PC-3 (cell line): ENCODE measurements around the gene OR10A5. TPM values are rescaled to one million over a fixed set of nuclear protein-coding genes. Genes with fewer than 3 reads are reported as not detected.
"Not testable (repeated sequence)": the region's sequence is repeated elsewhere in the genome, so short reads cannot be mapped to it uniquely, and the experiment has no call there.

Experiments
- ATAC-seq: fragments of 200-7000 bp; cut with Tn5 transposase; 2 replicates; pipeline ENCODE4 v1.9.1; 2020; ENCODE audit warnings: mild to moderate bottlenecking, moderate library complexity
- BruUV-seq: library from RNA; stranded (reverse); fragments of 400-500 nt; replicated peaks from 2 replicates; lab custom pipeline; 2021; lab: Mats Ljungman, UMichigan
- CTCF ChIA-PET: fragments of 300-600 bp; sonication (Branson Sonifier 250); formaldehyde crosslinking; loops from one replicate; lab custom pipeline; 2022; ENCODE audit warnings: antibody characterized with exemption; lab: Charles Lee
- POLR2A ChIA-PET: fragments of 300-600 bp; sonication (Branson Sonifier 250); formaldehyde crosslinking; loops from one replicate; lab custom pipeline; 2022; ENCODE audit warnings: antibody characterized with exemption; ENCODE audit not compliant: unreplicated experiment; lab: Charles Lee
- DNase-seq: peaks from one replicate; pipeline ENCODE4 v3.0.0-alpha.2; 2015
- H2AFZ ChIP-seq: fragments of 300-600 bp; sonication (generic); 2 replicates; pipeline ENCODE4 v1.6.0; 2016; ENCODE audit warnings: antibody characterized with exemption, low read length
- H3F3A ChIP-seq: fragments of 300-600 bp; sonication (generic); one replicate; pipeline ENCODE4 v1.6.0; 2017; ENCODE audit warnings: antibody characterized with exemption, low read length, control low read depth, mild to moderate bottlenecking; ENCODE audit not compliant: unreplicated experiment
- H3K27ac ChIP-seq: fragments of 300-600 bp; sonication (generic); 2 replicates; pipeline ENCODE4 v1.5.1; 2016; ENCODE audit warnings: mild to moderate bottlenecking, low read length
- H3K27me3 ChIP-seq: fragments of 300-600 bp; sonication (generic); 2 replicates; pipeline ENCODE4 v1.6.1; 2016; ENCODE audit warnings: low read length, mixed read lengths
- H3K36me3 ChIP-seq: fragments of 300-600 bp; sonication (generic); 2 replicates; pipeline ENCODE4 v1.6.1; 2016; ENCODE audit warnings: low read depth, mixed run types, low read length, mixed read lengths
- H3K4me1 ChIP-seq: fragments of 300-600 bp; sonication (generic); 2 replicates; pipeline ENCODE4 v1.5.1; 2016; ENCODE audit warnings: low read length; ENCODE audit not compliant: insufficient read depth
- H3K4me2 ChIP-seq: fragments of 300-600 bp; sonication (generic); 2 replicates; pipeline ENCODE4 v1.6.0; 2016; ENCODE audit warnings: low read length
- H3K4me3 ChIP-seq: fragments of 300-600 bp; sonication (generic); 2 replicates; pipeline ENCODE4 v1.5.1; 2016; ENCODE audit warnings: mild to moderate bottlenecking, low read length, mixed read lengths
- H3K79me2 ChIP-seq: fragments of 300-600 bp; sonication (generic); 2 replicates; pipeline ENCODE4 v1.6.1; 2017; ENCODE audit warnings: low read length, mixed read lengths
- H3K9ac ChIP-seq: fragments of 300-600 bp; sonication (generic); 2 replicates; pipeline ENCODE4 v1.6.0; 2016; ENCODE audit warnings: mild to moderate bottlenecking, low read length
- H3K9me2 ChIP-seq: fragments of 300-600 bp; sonication (generic); replicated peaks from 2 replicates; pipeline ENCODE4 v1.6.1; 2016; ENCODE audit warnings: mixed run types, low read length, mixed read lengths
- H3K9me3 ChIP-seq: fragments of 300-600 bp; sonication (generic); 2 replicates; pipeline ENCODE4 v1.6.1; 2016; ENCODE audit warnings: low read length, mixed read lengths
- H4K20me1 ChIP-seq: fragments of 300-600 bp; sonication (generic); 2 replicates; pipeline ENCODE4 v1.6.1; 2016; ENCODE audit warnings: low read length, mixed read lengths
- EZH2 ChIP-seq: fragments of 300-600 bp; sonication (generic); IDR thresholded peaks from one replicate; pipeline ENCODE4 v1.6.1; 2017; ENCODE audit warnings: antibody characterized with exemption, mild to moderate bottlenecking, low read length; ENCODE audit not compliant: unreplicated experiment
- EZH2phosphoT487 ChIP-seq: fragments of 300-600 bp; sonication (generic); IDR thresholded peaks from 2 replicates; pipeline ENCODE4 v1.6.1; 2018; ENCODE audit warnings: mild to moderate bottlenecking, antibody characterized with exemption, low read length, borderline replicate concordance
- intact Hi-C: fragments of 100-400 bp; cut with micrococcal nuclease; formaldehyde crosslinking; loops from 2 replicates; pipeline ENCODE4 v1.9.0; 2023
- total RNA-seq: library from RNA; depleted of rRNA; stranded (reverse); fragments of >200 nt; gene quantifications from 2 replicates; pipeline ENCODE4 v1.2.3, GENCODE V29; 2014
- TF ChIP-seq, protein P1 (sequence below): fragments of 300-600 bp; sonication (generic); conservative IDR thresholded peaks from 2 replicates; pipeline ENCODE4 v1.5.1; 2017; ENCODE audit warnings: antibody characterized with exemption, low read depth, mild to moderate bottlenecking, low read length

Gene OR10A5
- total RNA-seq, 1 experiment from 2014 or later, result not detected

DNA sequence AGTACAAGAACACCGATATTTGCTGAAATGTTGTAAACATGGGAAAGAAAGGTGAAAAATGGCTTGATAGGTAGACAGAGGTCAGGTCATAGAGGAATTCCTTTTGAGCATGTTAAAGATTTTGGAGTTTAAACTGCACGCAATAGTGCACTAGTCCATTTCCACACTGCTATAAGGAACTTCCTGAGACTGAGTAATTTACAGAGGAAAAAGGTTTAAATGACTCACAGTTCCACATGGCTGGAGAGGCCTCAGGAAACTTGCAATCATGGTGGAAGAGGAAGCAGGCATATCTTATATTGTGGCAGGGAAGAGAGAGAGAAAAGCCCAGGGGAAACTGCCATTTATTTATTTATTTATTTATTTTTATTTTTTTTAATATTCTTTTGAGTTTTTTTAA is 5.0 kb downstream of the OR10A5 start:
- Histone ChIP-seq H3K79me2 (no peaks in the 10 kb centered on the region), H2AFZ (no peak overlapping the region), H4K20me1 (no peaks in the 10 kb centered on the region), H3K4me1 (no peaks in the 10 kb centered on the region), H3F3A (no peaks in the 10 kb centered on the region), H3K9ac (no peak overlapping the region), H3K36me3 (no peaks in the 10 kb centered on the region), H3K9me3 (no peaks in the 10 kb centered on the region), H3K9me2 (no peaks in the 10 kb centered on the region), H3K4me3 (no peak overlapping the region), H3K27me3 (no peaks in the 10 kb centered on the region), H3K4me2 (no peak overlapping the region), H3K27ac (no peak overlapping the region)
- DNase-seq (no peak), ATAC-seq (no peak)
- TF ChIP-seq EZH2phosphoT487 (no peak), EZH2 (no peak)
- TF ChIP-seq, protein P1, sequence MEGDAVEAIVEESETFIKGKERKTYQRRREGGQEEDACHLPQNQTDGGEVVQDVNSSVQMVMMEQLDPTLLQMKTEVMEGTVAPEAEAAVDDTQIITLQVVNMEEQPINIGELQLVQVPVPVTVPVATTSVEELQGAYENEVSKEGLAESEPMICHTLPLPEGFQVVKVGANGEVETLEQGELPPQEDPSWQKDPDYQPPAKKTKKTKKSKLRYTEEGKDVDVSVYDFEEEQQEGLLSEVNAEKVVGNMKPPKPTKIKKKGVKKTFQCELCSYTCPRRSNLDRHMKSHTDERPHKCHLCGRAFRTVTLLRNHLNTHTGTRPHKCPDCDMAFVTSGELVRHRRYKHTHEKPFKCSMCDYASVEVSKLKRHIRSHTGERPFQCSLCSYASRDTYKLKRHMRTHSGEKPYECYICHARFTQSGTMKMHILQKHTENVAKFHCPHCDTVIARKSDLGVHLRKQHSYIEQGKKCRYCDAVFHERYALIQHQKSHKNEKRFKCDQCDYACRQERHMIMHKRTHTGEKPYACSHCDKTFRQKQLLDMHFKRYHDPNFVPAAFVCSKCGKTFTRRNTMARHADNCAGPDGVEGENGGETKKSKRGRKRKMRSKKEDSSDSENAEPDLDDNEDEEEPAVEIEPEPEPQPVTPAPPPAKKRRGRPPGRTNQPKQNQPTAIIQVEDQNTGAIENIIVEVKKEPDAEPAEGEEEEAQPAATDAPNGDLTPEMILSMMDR, result no peak
- POLR2A ChIA-PET, result no interaction called here
- intact Hi-C loops, result no loop called here
- BruUV-seq, result no TSS peak
- CTCF ChIA-PET, result no interaction called here

- H3K4me1 ChIP-seq, DNase-seq, H3F3A ChIP-seq, ATAC-seq, intact Hi-C loops, H3K9me3 ChIP-seq, H3K4me2 ChIP-seq, H2AFZ ChIP-seq, H3K36me3 ChIP-seq, H3K9me2 ChIP-seq, H3K27ac ChIP-seq, H3K9ac ChIP-seq, H3K4me3 ChIP-seq, CTCF ChIA-PET, H4K20me1 ChIP-seq, H3K27me3 ChIP-seq, H3K79me2 ChIP-seq, BruUV-seq: not testable (repeated sequence)
- POLR2A ChIA-PET, result interaction anchor here (0.6 kb wide), 1 partner anchor 619 kb away, joined by 6 read pairs; no protein-coding TSS in a partner anchor
Observed at GRCh38 chr11:6854801-6855200, 9.3 kb downstream of the OR10A5 start.

DNA sequence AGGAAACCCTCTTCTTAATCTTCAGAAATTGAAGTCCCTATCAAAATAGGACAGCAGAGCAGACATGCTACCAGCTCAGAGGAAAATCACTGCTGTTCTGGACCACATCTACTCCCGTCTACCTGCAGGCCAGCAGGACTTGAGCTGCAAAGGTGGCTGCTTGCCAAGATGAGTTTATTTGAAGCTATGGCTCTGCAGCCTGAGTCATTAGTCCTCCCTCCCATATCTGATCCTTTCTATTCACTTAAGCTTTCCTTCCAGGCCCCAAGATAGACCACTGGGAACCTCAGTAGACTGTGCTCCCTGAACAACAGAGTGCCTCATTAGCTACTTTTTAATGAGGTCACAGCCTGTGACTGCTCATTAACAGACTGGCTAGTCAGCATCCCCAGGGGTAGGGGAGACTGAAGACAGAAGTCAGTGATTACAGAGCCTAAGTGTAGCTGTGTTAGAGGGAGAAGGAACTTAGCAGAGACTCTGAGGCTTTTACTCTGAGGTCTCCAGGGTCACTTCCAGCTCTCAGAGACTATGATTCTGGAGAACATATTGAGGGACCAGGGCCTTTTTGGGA is 10.6 kb downstream of the OR10A5 start:
- intact Hi-C loops, result no loop called here
- H3K4me3 ChIP-seq, result no peak overlapping the region
- DNase-seq (peak; percentile 73), ATAC-seq (peak; percentile 84)
- no TSS peak for BruUV-seq
- H3K36me3 ChIP-seq, result no peaks in the 10 kb centered on the region
- POLR2A ChIA-PET, result no interaction called here
- H3K27ac ChIP-seq, result no peak overlapping the region
- CTCF ChIA-PET, result no interaction called here
- no peak overlapping the region for H3K9ac ChIP-seq
- no peaks in the 10 kb centered on the region for H3K9me2 ChIP-seq
- no peaks in the 10 kb centered on the region for H3F3A ChIP-seq
- no peaks in the 10 kb centered on the region for H4K20me1 ChIP-seq
- no peak overlapping the region for H3K4me2 ChIP-seq
- H3K27me3 ChIP-seq, result no peaks in the 10 kb centered on the region
- H3K79me2 ChIP-seq, result no peaks in the 10 kb centered on the region
- TF ChIP-seq EZH2, result no peak
- TF ChIP-seq, protein P1, result no peak
- TF ChIP-seq EZH2phosphoT487, result no peak
- H3K4me1 ChIP-seq, result no peaks in the 10 kb centered on the region
- no peak overlapping the region for H2AFZ ChIP-seq
- no peaks in the 10 kb centered on the region for H3K9me3 ChIP-seq
